ENCODE results near the gene SYTL1. TPM values are rescaled to one million over a fixed set of nuclear protein-coding genes. Genes with fewer than 3 reads are reported as not detected.
A peak's percentile ranks its signal among the peaks of the same experiment; 100 is the strongest.

Gene SYTL1
- total RNA-seq, 1 experiment from 2014 or later: 75.9 TPM

GRCh38 chr1:27368869-27369582, 27.2 kb downstream of the SYTL1 start:
- BruUV-seq (replicated peaks): no TSS peak
- DNase-seq (ENCODE audit: low read depth, low spot score): no peak

More at GRCh38 chr1:27368869-27369582, 27.2 kb downstream of the SYTL1 start:
- Histone ChIP-seq H3K27me3 (ENCODE audit: insufficient read depth, low read length) (no peaks in the 10 kb centered on the region), H3K27ac (ENCODE audit: low read depth, low read length) (no peak overlapping the region), H2AFZ (ENCODE audit: low read depth, low read length, poor library complexity, severe bottlenecking) (no peak overlapping the region), H3K4me2 (ENCODE audit: low read length) (no peak overlapping the region), H3K9me2 (ENCODE audit: insufficient read depth) (no peaks in the 10 kb centered on the region), H3K36me3 (ENCODE audit: control insufficient read depth in 1 of 2, insufficient read depth in 2 of 2, low read length in 2 of 2) (peaks cover 0 to 4% of the 10 kb centered on the region in 2 experiments; a peak in 1 of 4 replicates), H3K79me2 (ENCODE audit: insufficient read depth, low read length) (peaks cover 3% of the 10 kb centered on the region; the same call in 1 of the 2 replicates), H3K9ac (ENCODE audit: low read length) (no peak overlapping the region), H3K4me3 (replicated peaks in 1 of 2; ENCODE audit: low read depth in 1 of 2, low read length in 2 of 2) (no peak overlapping the region), H3K4me1 (ENCODE audit: control insufficient read depth in 1 of 2, insufficient read depth in 2 of 2, low read length in 2 of 2) (peaks cover 12 to 32% of the 10 kb centered on the region in 2 experiments), H3K9me3 (ENCODE audit: control insufficient read depth in 1 of 2, insufficient read depth in 1 of 2, low read depth in 1 of 2, low read length in 2 of 2) (no peaks in the 10 kb centered on the region), H4K20me1 (ENCODE audit: insufficient read depth) (no peaks in the 10 kb centered on the region)
- CTCF ChIA-PET: interaction anchor here (0.6 to 1.6 kb wide), 5 partner anchors 8 to 69 kb away, joined by 3 to 6 read pairs (median 4); partner anchors contain the start of gene CD164L2
- RAD21 ChIA-PET (ENCODE audit: low non-redundant PET in 1 of 2, low total read pairs in 2 of 2, uncharacterized antibody in 2 of 2, unreplicated experiment in 2 of 2): interaction anchor here (0.6 to 1.5 kb wide), 5 partner anchors 12 to 68 kb away, joined by 3 to 6 read pairs (median 4); no protein-coding TSS in a partner anchor
- no peak for ATAC-seq
- TF ChIP-seq CBX3 (IDR thresholded peaks at IDR 0.05; ENCODE audit: low read depth) (no peak), RAD21 (IDR thresholded peaks at IDR 0.05; ENCODE audit: low read depth) (peak; percentile 69; the same call in 1 of the 2 replicates), CTCF (IDR thresholded peaks at IDR 0.05 in 2 of 3, conservative IDR thresholded peaks at IDR 0.05 in 1 of 3; ENCODE audit: borderline replicate concordance in 1 of 3, insufficient read depth in 1 of 3, low read depth in 2 of 3, low read length in 2 of 3) (peak; percentile 16 to 66 (median 38); a peak in 3 of 6 replicates)
- POLR2A ChIA-PET: no interaction called here
- intact Hi-C loops (cut with micrococcal nuclease): no loop called here
